RWPE1 (cell line): ENCODE data around the gene ARHGEF4.

ENCODE experiments used
- CTCF ChIA-PET: fragments of 350-600 bp; sonication (Branson Sonifier 250); formaldehyde crosslinking; extraction: SDS; loops from one replicate; lab custom pipeline; 2021; lab: Yijun Ruan, JAX
- POLR2A ChIA-PET: fragments of 400-600 bp; formaldehyde crosslinking; extraction: SDS; loops from one replicate; lab custom pipeline; 2020; ENCODE audit warnings: antibody characterized with exemption; ENCODE audit not compliant: low non-redundant PET; lab: Yijun Ruan, JAX
- DNase-seq: peaks from one replicate; pipeline ENCODE4 v3.0.0; 2012; ENCODE audit warnings: low spot score
- H3K27ac ChIP-seq: fragments of 450-650 bp; 2 replicates; pipeline ENCODE4 v1.5.1; 2017
- TF ChIP-seq, protein P1 (sequence below): fragments of 450-650 bp; conservative IDR thresholded peaks from 2 replicates; pipeline ENCODE4 v1.5.1; 2017; ENCODE audit warnings: low read depth, mild to moderate bottlenecking

The ARHGEF4 gene

GRCh38 chr2:130845505-130846085 lies 8.9 kb downstream of the ARHGEF4 start:
- CTCF ChIA-PET, result interaction anchor here (0.6 kb wide), 1 partner anchor 48 kb away, joined by 3 read pairs; no protein-coding TSS in a partner anchor
- TF ChIP-seq, protein P1, sequence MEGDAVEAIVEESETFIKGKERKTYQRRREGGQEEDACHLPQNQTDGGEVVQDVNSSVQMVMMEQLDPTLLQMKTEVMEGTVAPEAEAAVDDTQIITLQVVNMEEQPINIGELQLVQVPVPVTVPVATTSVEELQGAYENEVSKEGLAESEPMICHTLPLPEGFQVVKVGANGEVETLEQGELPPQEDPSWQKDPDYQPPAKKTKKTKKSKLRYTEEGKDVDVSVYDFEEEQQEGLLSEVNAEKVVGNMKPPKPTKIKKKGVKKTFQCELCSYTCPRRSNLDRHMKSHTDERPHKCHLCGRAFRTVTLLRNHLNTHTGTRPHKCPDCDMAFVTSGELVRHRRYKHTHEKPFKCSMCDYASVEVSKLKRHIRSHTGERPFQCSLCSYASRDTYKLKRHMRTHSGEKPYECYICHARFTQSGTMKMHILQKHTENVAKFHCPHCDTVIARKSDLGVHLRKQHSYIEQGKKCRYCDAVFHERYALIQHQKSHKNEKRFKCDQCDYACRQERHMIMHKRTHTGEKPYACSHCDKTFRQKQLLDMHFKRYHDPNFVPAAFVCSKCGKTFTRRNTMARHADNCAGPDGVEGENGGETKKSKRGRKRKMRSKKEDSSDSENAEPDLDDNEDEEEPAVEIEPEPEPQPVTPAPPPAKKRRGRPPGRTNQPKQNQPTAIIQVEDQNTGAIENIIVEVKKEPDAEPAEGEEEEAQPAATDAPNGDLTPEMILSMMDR, result no peak
- peak overlapping the region; percentile 61 for H3K27ac ChIP-seq
- POLR2A ChIA-PET, result no interaction called here
- DNase-seq, result no peak

- POLR2A ChIA-PET, result no interaction called here
- DNase-seq, result no peak
- CTCF ChIA-PET, result no interaction called here
- H3K27ac ChIP-seq, result peak overlapping the region; percentile 61
- TF ChIP-seq, protein P1, result no peak
Observed at GRCh38 chr2:130846233-130846632, 9.5 kb downstream of the ARHGEF4 start.

GRCh38 chr2:130846686-130847375 lies 10.1 kb downstream of the ARHGEF4 start:
- TF ChIP-seq, protein P1, result no peak
- peak overlapping the region; percentile 61 for H3K27ac ChIP-seq
- CTCF ChIA-PET, result no interaction called here
- POLR2A ChIA-PET, result no interaction called here
- DNase-seq, result no peak

- TF ChIP-seq, protein P1, result no peak
- POLR2A ChIA-PET, result no interaction called here
- H3K27ac ChIP-seq, result peak overlapping the region; percentile 61
- no peak for DNase-seq
- CTCF ChIA-PET, result no interaction called here
Observed at GRCh38 chr2:130847776-130848525, 11.2 kb downstream of the ARHGEF4 start.

GRCh38 chr2:130848526-130849210 lies 12.0 kb downstream of the ARHGEF4 start:
- TF ChIP-seq, protein P1, result no peak
- DNase-seq, result no peak
- peak overlapping the region; percentile 61 for H3K27ac ChIP-seq
- POLR2A ChIA-PET, result no interaction called here
- CTCF ChIA-PET, result no interaction called here
